SIG-M5 treated with dmso at 0.1 percent for 504 hours (cell line): ENCODE data around the gene ST3GAL2.

Source experiments
- DNase-seq: peaks from one replicate; lab custom pipeline; 2025; ENCODE audit not compliant: unreplicated experiment; lab: John Stamatoyannopoulos, UW

The ST3GAL2 gene

GRCh38 chr16:70438969-70439862 is at the start of gene ST3GAL2:
ST3GAL2 (minus strand) TSS chr16:70439100; CDS start chr16:70398530, 40,570 bp downstream.
- DNase-seq = peak; percentile 86

- DNase-seq = no peak
Observed at GRCh38 chr16:70484867-70485266, 46.0 kb upstream of the ST3GAL2 start.

- DNase-seq = no peak
Observed at GRCh38 chr16:70483426-70483825, 44.5 kb upstream of the ST3GAL2 start.

GRCh38 chr16:70482624-70483023 is 43.7 kb upstream of the ST3GAL2 start:
- no peak for DNase-seq

GRCh38 chr16:70481929-70482536 is 43.1 kb upstream of the ST3GAL2 start:
- DNase-seq = no peak

- DNase-seq = no peak
Observed at GRCh38 chr16:70480127-70481105, 41.5 kb upstream of the ST3GAL2 start.

- DNase-seq = no peak
Observed at GRCh38 chr16:70478912-70479341, 40.0 kb upstream of the ST3GAL2 start.

GRCh38 chr16:70478169-70478568 is 39.3 kb upstream of the ST3GAL2 start:
- DNase-seq = no peak

GRCh38 chr16:70476272-70477020 is 37.5 kb upstream of the ST3GAL2 start:
- DNase-seq = peak; percentile 77

GRCh38 chr16:70475054-70475871 is 36.4 kb upstream of the ST3GAL2 start:
- DNase-seq = no peak

- DNase-seq = no peak
Observed at GRCh38 chr16:70474320-70475053, 35.6 kb upstream of the ST3GAL2 start.

GRCh38 chr16:70473446-70474319 is 34.8 kb upstream of the ST3GAL2 start:
- no peak for DNase-seq

GRCh38 chr16:70472786-70473433 is 34.0 kb upstream of the ST3GAL2 start:
- no peak for DNase-seq

- DNase-seq = no peak
Observed at GRCh38 chr16:70470927-70471341, 32.0 kb upstream of the ST3GAL2 start.

GRCh38 chr16:70470141-70470926 is 31.4 kb upstream of the ST3GAL2 start:
- DNase-seq = no peak

GRCh38 chr16:70468776-70469525 is 30.1 kb upstream of the ST3GAL2 start:
- DNase-seq = no peak
